ENCODE data around the gene NFS1.
"Not testable (repeated sequence)": the region's sequence is repeated elsewhere in the genome, so short reads cannot be mapped to it uniquely, and the experiment has no call there.

NFS1 gene

DNA sequence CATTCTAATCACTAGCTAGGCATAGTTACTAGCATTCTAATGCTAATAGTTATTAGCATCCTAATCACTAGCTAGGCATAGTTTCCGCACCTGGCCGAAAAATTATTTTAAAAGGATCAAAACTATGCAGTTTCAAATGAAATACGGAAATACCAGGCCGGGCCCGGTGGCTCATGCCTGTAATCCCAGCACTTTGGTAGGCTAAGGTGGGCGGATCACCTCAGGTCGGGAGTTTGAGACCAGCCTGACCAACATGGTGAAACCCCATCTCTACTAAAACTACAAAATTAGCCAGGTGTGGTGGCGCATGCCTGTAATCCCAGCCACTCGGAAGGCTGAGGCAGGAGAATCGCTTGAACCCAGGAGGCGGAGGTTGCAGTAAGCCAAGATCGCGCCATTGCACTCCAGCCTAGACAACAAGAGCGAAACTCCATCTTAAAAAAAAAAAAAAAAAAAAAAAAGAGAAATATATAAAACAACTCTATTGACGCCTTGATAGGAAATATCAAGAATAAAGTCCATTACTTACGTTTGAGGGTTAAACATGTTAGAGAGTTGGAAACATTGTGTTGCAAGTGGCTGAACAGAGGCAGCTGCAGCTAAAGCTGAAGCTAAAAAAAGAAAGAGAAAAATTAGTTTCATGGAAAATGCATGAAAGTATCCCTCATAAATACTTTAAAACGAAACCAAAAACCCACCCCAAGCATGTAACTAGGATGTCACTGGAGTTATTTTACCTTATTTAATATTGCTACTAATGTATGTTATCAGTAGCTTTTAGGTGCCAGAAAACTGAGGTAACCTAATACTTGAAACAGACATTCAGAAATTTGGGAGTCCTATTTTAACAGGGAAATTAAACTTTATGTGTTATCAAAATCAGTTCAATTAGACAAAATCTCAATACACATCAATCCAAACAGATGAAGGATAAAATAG is 7.7 kb upstream of the NFS1 start:
- DNase-seq, result not testable (repeated sequence)

DNA sequence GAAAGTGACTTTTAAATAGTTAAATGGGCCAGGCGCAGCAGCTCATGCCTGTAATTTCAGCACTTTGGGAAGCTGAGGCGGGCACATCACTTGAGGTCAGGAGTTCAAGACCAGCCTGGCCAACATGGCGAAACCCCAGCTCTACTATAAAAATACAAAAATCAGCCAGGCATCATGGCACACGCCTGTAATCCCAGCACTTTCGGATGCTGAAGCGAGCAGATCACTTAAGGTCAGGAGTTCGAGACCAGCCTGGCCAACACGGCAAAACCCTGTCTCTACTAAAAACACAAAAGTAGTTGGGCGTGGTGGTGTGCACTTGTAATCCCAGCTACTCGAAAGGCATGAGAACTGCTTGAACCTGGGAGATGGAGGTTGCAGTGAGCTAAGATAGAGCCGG is 6.7 kb upstream of the NFS1 start:
- not testable (repeated sequence) for DNase-seq

- DNase-seq, result no peak
These were observed 5.5 kb upstream of the NFS1 start for GRCh38 chr20:35704514-35705261.

DNA sequence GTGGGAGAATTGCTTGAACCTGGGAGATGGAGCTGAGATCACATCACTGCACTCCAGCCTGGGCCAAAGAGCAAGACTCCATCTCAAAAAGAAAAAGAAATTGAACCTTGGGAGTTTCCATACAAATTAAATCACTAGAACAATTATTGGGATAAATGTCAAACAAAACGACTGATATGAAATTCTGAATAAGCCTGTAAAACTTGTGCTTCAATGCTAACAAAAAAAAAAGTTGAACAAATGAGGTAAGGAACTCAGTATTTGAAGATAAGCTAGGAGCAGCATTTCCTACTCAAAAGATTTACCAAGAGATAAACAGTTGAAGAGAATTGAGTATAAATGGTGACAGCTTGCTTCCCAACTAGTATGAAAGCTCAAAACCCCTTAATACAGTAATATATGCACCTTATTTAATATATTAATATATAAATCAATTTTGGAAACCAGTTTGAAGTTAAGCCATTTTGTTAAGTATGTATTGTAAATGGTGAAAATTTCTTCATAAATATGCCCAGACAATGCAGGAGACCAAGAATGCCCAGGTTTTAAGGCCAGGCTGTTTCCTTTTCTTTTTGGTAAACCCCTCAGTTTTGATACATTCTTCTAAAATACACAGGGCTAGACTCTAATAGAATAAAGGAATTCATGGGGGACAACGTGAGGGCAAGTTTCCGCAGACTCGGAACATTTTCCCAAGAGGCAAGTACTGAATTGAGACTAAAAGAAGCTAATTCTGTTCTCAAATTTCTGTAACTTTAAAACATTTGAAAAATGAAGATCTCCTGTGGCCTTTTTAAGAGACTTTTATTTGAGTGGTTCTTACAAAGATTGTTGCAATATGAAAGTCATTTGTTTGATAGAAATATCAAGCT is 3.9 kb upstream of the NFS1 start:
- DNase-seq, result no peak

DNA sequence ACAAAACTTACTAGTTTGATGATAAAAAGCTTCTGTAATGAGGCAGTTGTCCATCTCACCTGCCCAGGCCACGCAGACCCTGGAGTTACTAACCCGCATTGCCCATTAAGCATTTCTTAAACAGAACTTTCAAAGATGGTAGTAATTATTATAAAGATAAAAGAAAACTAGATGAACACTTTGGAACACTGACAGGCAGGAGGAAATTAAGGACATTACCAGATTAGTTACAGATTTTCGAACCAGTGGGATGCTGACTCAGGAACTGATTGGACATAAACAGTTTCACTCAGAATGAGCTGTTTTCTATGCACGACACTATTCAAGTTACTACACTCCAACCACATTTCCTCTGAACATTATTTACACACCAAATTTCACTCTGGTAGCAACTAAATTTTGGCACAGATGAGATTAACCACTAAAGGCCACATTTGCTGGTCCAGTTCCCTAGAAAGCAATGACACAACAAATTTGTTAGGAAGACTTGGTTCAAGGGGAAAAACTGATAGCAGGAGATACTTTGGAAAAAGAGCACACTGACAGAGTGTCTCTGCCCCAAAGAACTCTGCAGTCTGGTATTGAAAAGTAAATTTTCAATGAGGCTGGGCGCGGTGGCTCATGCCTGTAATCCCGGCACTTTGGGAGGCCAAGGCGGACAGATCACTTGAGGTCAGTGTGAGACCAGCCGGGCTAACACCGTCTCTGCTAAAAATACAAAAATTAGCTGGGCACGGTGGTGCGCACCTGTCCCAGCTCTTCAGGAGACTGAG is 3.1 kb upstream of the NFS1 start:
- DNase-seq, result no peak

- no peak for DNase-seq
These were observed 1.5 kb upstream of the NFS1 start for GRCh38 chr20:35700625-35701148.

GRCh38 chr20:35699957-35700624 is 939 bp upstream of the NFS1 start:
- DNase-seq, result no peak

- DNase-seq, result peak; percentile 12
These were observed 640 bp downstream of the NFS1 start for GRCh38 chr20:35698298-35699126.

DNA sequence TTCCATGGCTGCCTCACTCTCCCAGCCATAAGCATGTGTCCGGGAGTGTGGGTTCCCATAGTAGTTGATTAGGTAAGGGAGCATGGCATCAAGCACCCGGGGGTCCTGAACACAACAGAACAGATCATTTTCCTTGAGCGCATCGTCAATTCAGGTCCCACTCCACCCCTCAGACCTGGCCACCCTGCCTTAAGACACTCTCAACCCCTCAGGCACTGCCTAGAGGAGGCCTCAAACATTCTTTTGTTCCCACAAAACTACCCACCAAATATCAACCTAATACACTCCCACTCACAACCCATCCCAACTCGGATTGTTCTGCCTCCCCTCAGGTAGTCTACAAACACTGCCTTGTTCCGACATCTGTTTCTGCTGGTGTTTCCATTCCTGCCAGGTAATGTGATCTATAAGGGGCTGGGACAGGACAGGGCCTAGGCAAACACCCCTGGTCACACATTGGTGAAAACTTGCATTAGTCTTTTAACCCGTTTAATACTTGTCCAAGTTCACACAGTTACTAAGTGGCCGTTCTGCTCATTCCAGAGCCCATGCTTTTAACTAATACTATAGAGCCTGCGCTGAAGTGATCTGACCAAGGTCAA is 1.4 kb downstream of the NFS1 start:
- DNase-seq, result no peak

- DNase-seq, result no peak
These were observed 3.2 kb downstream of the NFS1 start for GRCh38 chr20:35695978-35696377.

- DNase-seq, result no peak
These were observed 3.9 kb downstream of the NFS1 start for GRCh38 chr20:35695245-35695749.

GRCh38 chr20:35690265-35690664 is 8.9 kb downstream of the NFS1 start:
- DNase-seq, result no peak

- DNase-seq, result peak; percentile 4
These were observed 12.3 kb downstream of the NFS1 start for GRCh38 chr20:35686872-35687271.

DNA sequence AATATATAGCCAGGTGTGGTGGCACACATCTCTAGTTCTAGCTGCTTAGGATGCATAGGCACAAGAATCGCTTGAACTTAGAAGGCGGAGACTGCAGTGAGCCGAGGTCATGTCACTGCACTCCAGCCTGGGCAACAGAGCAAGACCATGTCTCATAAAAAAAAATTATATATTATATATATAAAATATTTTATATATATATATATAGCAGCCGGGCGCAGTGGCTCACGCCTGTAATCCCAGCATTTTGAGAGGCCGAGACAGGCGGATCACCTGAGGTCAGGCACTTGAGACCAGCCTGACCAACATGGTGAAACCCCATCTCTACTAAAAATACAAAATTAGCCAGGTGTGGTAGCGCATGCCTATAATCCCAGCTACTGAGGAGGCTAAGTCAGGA is 13.8 kb downstream of the NFS1 start:
- DNase-seq, result not testable (repeated sequence)

DNA sequence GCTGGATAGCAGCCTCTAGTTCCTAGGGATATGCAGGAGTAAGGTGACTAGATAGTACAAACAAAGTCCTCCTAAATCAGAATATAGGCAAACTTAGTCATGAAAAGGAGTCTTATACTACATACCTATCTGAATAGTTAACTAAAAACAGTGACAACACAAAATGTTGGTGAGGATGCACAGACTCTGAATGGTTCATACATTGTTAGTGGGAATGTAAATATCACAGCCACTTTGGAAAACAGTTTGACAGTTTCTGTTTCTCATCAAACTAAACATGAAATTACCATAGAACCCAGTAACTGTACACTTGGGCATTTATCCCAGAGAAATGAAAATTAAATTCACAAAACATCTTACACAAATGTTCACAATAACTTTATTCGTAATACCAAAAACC is 17.2 kb downstream of the NFS1 start:
- DNase-seq, result no peak

DNA sequence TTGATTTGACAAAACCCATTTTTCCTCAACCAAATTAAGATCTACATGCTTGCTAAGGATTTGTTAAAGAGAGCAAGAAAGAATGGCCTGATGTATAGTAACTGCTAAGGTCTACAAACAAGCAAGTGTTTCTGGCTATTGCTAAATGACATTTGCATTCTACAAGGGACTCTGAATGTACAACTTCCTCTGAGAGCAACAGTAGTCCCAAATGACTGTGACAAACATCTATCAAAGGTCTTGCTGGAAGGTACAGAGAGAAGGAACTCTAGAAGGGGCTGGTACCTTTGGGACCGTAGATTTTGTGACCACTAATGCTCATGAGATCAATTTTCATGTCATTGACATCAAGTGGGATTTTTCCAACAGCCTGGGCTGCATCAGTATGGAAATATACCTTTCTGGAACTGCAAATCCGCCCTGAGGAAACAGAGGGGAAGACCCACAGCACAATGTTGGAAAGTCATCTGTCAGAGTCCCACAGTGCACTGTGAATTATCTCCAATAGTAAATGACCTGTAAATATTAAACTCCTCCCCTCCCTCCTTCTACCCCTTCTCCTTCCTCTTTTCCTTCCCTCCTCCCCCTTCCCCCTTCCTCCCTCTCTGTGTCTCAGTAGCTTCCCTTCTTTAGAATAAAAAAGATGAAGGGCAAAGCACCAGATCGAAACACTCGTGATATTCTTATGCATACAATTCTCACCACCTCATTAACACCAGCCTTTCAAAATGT is 18.5 kb downstream of the NFS1 start:
- no peak for DNase-seq

DNA sequence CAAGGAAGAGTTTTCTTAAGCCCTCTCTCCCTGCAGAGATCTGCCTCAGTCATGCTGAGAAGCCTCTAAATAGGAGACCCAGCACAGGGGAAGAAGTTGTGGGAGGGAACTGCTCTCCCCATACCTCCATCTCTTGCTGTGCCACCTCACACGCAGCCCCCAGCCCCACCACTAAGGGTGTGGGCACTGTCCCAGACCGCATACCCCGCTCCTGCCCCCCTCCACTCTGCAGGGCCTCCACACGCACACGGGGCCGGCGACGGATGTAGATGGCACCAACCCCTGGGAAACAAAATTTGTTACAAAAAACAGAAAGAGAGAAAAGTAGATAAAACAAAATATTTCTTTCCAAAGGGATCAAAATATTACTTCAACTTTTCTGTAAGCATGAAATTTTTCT is 24.2 kb downstream of the NFS1 start:
- DNase-seq, result no peak

DNA sequence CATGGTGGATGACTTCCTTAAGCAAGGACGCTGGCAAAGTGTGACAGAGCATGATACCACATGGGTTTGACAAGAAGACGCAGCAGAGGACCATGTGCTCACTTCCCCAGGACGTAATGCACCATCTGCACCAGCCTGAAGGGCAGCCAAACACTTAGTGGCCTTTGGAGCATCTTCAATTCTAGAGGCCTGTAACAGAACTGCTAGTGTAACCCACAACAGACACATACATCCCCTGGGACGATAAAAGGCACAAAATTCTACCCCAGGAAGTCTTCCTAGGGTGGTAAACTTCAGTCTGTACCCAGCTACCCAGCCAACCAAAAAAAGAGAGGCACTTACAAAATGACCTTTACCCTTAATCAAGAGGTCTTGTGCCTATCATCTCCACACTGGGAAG is 25.3 kb downstream of the NFS1 start:
- DNase-seq, result no peak

DNA sequence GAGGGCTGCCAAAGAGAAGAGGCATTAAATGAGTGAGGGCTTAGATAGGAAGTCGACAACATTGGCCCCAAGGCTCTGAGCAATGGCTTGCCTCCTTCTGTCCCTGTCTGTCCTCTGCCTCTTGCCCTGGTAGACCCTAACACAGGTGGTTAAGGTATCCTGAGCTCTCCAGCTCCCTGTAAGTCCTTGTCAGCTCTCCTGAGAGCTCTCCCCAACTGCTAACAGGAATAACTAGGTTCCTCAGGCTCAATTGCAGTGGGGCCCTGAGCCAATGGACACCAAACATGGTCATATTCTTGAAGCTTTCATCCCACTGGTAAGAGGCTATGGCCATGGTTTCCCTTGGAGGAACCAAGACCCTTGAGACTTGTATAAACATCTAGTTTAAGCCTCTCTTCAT is 29.5 kb downstream of the NFS1 start:
- no peak for DNase-seq
